Suprapubic skin (tissue), 4 donors: ENCODE results near the gene SEC61G. TPM values are rescaled to one million over a fixed set of nuclear protein-coding genes. Genes with fewer than 3 reads are reported as not detected.

ENCODE experiments used
- DNase-seq, 2 donors: peaks; one replicate each; pipeline ENCODE4 v3.0.0-alpha.2; 2019; ENCODE audit warnings: low spot score in 2 of 2
- H3K27ac ChIP-seq: fragments of 200-600 bp; sonication (generic); one replicate; pipeline ENCODE4 v1.5.1; 2019
- H3K27me3 ChIP-seq: fragments of 200-600 bp; sonication (generic); one replicate; pipeline ENCODE4 v1.5.1; 2019
- H3K36me3 ChIP-seq: fragments of 200-600 bp; sonication (generic); one replicate; pipeline ENCODE4 v1.5.1; 2019
- H3K4me1 ChIP-seq: fragments of 200-600 bp; sonication (generic); one replicate; pipeline ENCODE4 v1.5.1; 2019
- H3K4me3 ChIP-seq: fragments of 200-600 bp; sonication (generic); one replicate; pipeline ENCODE4 v1.5.1; 2019; ENCODE audit warnings: mild to moderate bottlenecking
- H3K9me3 ChIP-seq: fragments of 200-600 bp; sonication (generic); one replicate; pipeline ENCODE4 v1.5.1; 2019
- CTCF ChIP-seq, 2 donors: fragments of 200-600 bp in 1 of 2; fragments of 450-650 bp in 1 of 2; sonication (generic) in 1 of 2; IDR thresholded peaks; one replicate each; pipeline ENCODE4 v1.5.1; 2016 to 2019; ENCODE audit warnings: antibody characterized with exemption in 2 of 2, mild to moderate bottlenecking in 1 of 2, moderate library complexity in 1 of 2
- EP300 ChIP-seq: sonication (generic); formaldehyde crosslinking; IDR thresholded peaks from one replicate; pipeline ENCODE4 v1.6.1; 2017; ENCODE audit warnings: antibody characterized with exemption
- POLR2A ChIP-seq, 2 donors: fragments of 450-650 bp; IDR thresholded peaks; one replicate each; pipeline ENCODE4 v1.6.1; 2017; ENCODE audit warnings: antibody characterized with exemption in 2 of 2, mild to moderate bottlenecking in 2 of 2, moderate library complexity in 2 of 2
- POLR2AphosphoS5 ChIP-seq, 3 donors: sonication (generic); formaldehyde crosslinking; IDR thresholded peaks; one replicate each; pipeline ENCODE4 v1.6.1; 2017; ENCODE audit warnings: antibody characterized with exemption in 3 of 3
- WGBS: methylation state at CpG from one replicate; pipeline ENCODE4 v1.1.5; 2018; 5-methylcytosine and 5-hydroxymethylcytosine counted together
- total RNA-seq, 4 donors: library from RNA; depleted of rRNA; stranded (reverse); fragments of >200 nt; gene quantifications; one replicate each; pipeline ENCODE4 v1.1.0, GENCODE V29; 2016

Gene SEC61G
- total RNA-seq, 4 donors from 2014 or later = 53.3 to 117 (median 92.8) TPM

DNA sequence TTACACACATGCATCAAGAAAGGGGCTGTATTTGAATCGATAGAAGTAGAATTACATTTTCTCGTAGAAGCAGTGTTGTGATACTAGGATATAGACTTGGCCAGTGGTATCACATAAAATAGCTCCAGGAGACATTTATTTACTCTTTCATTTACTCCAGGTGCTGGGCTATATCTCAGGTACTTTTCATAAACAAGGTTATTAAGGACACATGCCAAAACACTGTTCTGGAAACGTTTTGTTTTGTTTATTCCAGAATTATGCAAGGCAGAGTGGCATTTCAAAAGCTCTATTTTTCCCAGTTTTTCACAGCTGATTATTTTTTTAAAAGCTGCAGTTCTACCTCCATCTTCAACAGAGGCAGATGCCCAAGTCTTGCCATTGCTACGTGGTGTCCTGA is 37.8 kb upstream of the SEC61G start:
- Histone ChIP-seq H3K4me1 (peaks cover 15% of the 10 kb centered on the region), H3K36me3 (no peaks in the 10 kb centered on the region), H3K9me3 (no peaks in the 10 kb centered on the region), H3K4me3 (no peak overlapping the region), H3K27me3 (no peaks in the 10 kb centered on the region), H3K27ac (no peak overlapping the region)
- TF ChIP-seq POLR2AphosphoS5 (IDR thresholded peaks at IDR 0.05) (no peak), EP300 (no peak), CTCF (IDR thresholded peaks at IDR 0.05) (no peak), POLR2A (IDR thresholded peaks at IDR 0.05) (no peak)
- WGBS = 63% methylated on average over 4 of the region's 4 CpGs
- no peak for DNase-seq

GRCh38 chr7:54796150-54796549 is 37.1 kb upstream of the SEC61G start:
- Histone ChIP-seq H3K9me3 (no peaks in the 10 kb centered on the region), H3K36me3 (no peaks in the 10 kb centered on the region), H3K4me3 (no peak overlapping the region), H3K27me3 (no peaks in the 10 kb centered on the region), H3K4me1 (peaks cover 15% of the 10 kb centered on the region), H3K27ac (no peak overlapping the region)
- TF ChIP-seq POLR2A (IDR thresholded peaks at IDR 0.05) (no peak), EP300 (no peak), POLR2AphosphoS5 (IDR thresholded peaks at IDR 0.05) (peak in 1 of 3 donors; percentile 21), CTCF (IDR thresholded peaks at IDR 0.05) (no peak)
- WGBS = 70% methylated on average over 6 of the region's 6 CpGs
- DNase-seq = no peak

DNA sequence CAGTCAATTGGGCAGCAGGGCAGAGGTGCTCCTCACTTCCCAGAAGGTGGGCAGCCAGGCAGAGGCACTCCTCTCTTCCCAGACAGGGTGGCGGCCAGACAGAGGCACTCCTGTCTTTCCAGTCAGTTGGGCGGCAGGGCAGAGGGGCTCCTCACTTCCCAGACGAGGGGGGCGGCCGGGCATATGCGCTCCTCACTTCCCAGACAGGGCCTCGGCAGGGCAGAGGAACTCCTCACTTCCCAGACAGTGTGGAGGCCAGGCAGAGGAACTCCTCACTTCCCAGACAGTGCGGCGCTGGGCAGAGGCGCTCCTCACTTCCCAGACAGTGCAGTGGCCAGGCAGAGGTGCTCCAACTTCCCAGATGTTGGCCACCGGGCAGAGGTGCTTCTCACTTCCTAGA is 33.4 kb upstream of the SEC61G start:
- no peak for TF ChIP-seq CTCF (IDR thresholded peaks at IDR 0.05)
- no peak for TF ChIP-seq POLR2AphosphoS5 (IDR thresholded peaks at IDR 0.05)
- TF ChIP-seq EP300 = no peak
- TF ChIP-seq POLR2A (IDR thresholded peaks at IDR 0.05) = no peak
- 93% methylated on average over 9 of the region's 11 CpGs for WGBS
- no peaks in the 10 kb centered on the region for H3K36me3 ChIP-seq
- H3K4me3 ChIP-seq = no peak overlapping the region
- H3K27me3 ChIP-seq = no peaks in the 10 kb centered on the region
- DNase-seq = no peak
- no peak overlapping the region for H3K27ac ChIP-seq
- H3K4me1 ChIP-seq = peaks cover 9% of the 10 kb centered on the region
- H3K9me3 ChIP-seq = no peaks in the 10 kb centered on the region

DNA sequence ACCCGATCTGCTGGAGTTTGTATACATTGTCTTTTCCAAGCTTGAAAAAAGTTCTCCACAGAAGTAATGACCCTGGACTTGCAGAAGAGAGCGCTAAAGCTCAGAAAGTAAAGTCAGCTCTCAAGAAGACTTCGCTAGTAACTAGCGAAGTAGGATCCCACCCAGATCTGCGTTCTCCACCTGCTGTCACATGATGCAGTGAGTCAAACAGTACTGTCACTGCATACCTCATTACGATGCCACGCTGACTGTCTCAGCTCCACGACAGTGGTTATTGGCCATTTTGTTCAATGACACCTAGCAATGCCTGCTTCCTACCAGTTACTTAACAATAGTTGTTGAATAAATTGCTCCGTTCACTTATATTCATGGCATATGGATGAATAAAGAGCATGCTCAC is 29.7 kb upstream of the SEC61G start:
- Histone ChIP-seq H3K4me3 (no peak overlapping the region), H3K36me3 (no peaks in the 10 kb centered on the region), H3K9me3 (no peaks in the 10 kb centered on the region), H3K27me3 (no peaks in the 10 kb centered on the region), H3K27ac (no peak overlapping the region), H3K4me1 (peaks cover 4% of the 10 kb centered on the region)
- TF ChIP-seq EP300 = no peak
- peak; percentile 51 to 63 for TF ChIP-seq CTCF (IDR thresholded peaks at IDR 0.05)
- TF ChIP-seq POLR2AphosphoS5 (IDR thresholded peaks at IDR 0.05) = no peak
- TF ChIP-seq POLR2A (IDR thresholded peaks at IDR 0.05) = no peak
- WGBS = 7% methylated on average over 9 of the region's 9 CpGs
- no peak for DNase-seq

- WGBS = 84% methylated on average over 8 of the region's 8 CpGs
These were observed 26.2 kb upstream of the SEC61G start for GRCh38 chr7:54785261-54785660.

More at GRCh38 chr7:54785261-54785660, 26.2 kb upstream of the SEC61G start:
- Histone ChIP-seq H3K27ac (no peak overlapping the region), H3K9me3 (no peaks in the 10 kb centered on the region), H3K27me3 (no peaks in the 10 kb centered on the region), H3K4me1 (peaks cover 4% of the 10 kb centered on the region), H3K4me3 (no peak overlapping the region), H3K36me3 (no peaks in the 10 kb centered on the region)
- no peak for DNase-seq
- TF ChIP-seq CTCF (IDR thresholded peaks at IDR 0.05) (no peak), POLR2A (IDR thresholded peaks at IDR 0.05) (no peak), POLR2AphosphoS5 (IDR thresholded peaks at IDR 0.05) (peak in 1 of 3 donors; percentile 15)
